Activated T-cell treated with anti-CD3 and anti-CD28 coated beads for 48 hours (primary cell): ENCODE results near the gene ZNF584.

Source experiments
- DNase-seq: peaks from one replicate; pipeline ENCODE4 v3.0.0-alpha.2; 2020; ENCODE audit warnings: low read depth

ZNF584 gene

GRCh38 chr19:58385891-58386575, 22.4 kb upstream of the ZNF584 start:
- no peak for DNase-seq

- peak; percentile 93 for DNase-seq
These were observed 21.7 kb upstream of the ZNF584 start, which contains the start of gene RPS5 for GRCh38 chr19:58386576-58387337. RPS5 (plus strand) TSS chr19:58387269; CDS start chr19:58388138, 869 bp downstream.

- no peak for DNase-seq
These were observed 20.9 kb upstream of the ZNF584 start for GRCh38 chr19:58387338-58388174.

GRCh38 chr19:58388175-58388526, 20.3 kb upstream of the ZNF584 start:
- DNase-seq = no peak

- no peak for DNase-seq
These were observed 15.3 kb upstream of the ZNF584 start for GRCh38 chr19:58392945-58393724.

DNA sequence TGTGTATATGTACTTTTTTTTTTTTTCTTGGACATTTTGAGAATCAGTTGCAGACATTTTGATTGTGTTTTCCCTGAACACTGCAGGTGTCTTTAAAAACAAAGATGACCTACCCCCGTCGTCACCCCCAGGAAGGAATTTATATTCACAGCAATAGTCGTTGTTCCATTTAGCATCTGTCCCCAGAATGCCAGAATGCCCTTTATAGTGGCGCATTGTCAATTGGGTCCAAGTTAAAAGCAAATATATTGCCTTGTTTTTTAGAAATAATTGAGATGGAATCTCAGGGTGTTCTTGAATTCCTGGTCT, 14.8 kb upstream of the ZNF584 start:
- no peak for DNase-seq

- no peak for DNase-seq
These were observed 13.6 kb upstream of the ZNF584 start for GRCh38 chr19:58394821-58395219.

GRCh38 chr19:58395220-58395978, 13.1 kb upstream of the ZNF584 start, which contains the start of gene RNF225:
RNF225 (plus strand) TSS chr19:58395656; CDS start chr19:58396090, 434 bp downstream.
- DNase-seq = no peak

DNA sequence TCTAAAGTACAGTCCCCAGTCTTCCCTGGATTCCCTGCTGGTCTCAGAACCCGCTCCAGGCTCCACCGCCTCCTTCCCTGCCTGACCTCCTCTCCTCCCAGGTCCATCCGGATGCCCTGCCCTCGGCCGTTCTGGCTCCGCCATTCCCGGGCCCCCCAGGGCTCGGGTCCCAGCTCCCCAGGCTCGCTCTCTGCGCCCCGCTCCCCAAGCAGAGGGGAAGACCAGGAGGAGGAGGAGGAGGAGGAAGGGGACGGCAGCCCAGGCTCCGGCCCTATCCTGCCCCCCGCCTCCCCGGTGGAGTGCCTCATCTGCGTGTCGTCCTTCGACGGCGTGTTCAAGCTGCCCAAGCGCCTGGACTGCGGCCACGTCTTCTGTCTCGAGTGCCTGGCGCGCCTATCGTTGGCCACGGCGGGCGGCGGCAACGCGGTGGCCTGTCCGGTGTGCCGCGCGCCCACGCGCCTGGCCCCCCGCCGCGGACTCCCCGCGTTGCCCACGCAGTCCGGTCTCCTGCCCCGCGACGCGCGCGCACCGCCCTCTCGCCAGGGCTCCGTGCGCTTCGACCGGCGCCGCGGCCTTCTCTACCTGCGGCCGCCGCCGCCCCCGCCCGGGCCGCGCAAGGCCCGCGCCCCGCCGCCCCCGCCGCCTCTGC, 12.3 kb upstream of the ZNF584 start:
- no peak for DNase-seq

DNA sequence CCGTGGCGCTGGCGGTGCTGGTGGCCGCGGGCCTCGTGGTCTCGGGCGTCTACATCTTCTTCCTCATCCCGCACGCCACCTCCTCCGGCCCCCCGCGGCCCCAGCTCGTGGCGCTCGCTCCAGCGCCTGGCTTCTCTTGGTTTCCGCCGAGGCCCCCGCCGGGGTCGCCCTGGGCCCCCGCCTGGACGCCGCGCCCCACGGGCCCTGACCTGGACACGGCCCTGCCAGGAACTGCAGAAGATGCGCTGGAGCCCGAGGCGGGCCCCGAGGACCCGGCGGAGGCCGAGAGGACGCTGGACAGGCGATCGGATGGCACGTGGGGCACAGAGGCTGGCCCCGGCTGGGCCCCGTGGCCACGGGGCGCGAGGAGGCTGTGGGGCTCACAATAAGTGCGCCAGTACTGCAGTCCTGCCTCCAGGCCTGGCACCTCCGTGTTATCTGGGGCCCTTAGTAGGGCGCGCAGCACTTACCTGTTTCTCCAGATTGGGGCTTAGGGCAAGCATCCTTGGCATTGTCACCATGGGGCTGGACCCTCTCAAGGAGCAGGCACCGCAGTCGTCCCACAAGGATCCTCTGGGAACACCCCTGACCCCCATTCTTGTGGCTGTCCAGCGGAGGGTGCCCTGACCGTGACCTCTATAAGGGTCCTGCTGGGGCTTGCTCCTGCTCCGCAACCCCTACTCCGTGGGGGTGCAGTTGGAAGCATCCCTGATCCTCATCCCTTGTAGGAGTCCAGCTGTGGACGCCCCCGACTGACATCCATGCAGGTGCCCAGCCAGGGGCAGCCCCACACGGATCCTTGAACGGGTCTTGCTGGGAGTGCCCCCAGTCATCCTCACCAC, 11.5 kb upstream of the ZNF584 start:
- DNase-seq = no peak

- DNase-seq = no peak
These were observed 10.9 kb upstream of the ZNF584 start for GRCh38 chr19:58397533-58398037.

DNA sequence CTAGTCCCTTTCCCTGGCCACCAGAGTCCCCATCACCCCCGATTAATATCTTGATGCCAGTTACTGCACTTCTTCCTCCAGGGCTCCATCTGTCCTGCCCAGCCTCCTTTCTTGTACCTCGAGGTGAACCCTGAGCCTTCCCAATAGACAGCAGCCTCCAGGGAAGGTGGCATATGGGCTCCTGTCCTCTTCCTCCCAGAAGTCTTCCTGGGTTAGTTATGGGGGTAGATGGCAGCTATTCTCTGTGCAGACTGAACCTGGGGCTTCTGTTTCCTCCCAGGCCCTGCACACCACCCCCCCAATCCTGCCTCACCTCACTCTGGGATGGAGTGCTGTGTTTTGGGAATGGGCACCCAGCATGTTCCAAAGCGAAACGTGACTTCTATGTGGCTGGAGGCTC, 10.4 kb upstream of the ZNF584 start:
- DNase-seq = no peak

- DNase-seq = no peak
These were observed 9.9 kb upstream of the ZNF584 start for GRCh38 chr19:58398545-58398944.

DNA sequence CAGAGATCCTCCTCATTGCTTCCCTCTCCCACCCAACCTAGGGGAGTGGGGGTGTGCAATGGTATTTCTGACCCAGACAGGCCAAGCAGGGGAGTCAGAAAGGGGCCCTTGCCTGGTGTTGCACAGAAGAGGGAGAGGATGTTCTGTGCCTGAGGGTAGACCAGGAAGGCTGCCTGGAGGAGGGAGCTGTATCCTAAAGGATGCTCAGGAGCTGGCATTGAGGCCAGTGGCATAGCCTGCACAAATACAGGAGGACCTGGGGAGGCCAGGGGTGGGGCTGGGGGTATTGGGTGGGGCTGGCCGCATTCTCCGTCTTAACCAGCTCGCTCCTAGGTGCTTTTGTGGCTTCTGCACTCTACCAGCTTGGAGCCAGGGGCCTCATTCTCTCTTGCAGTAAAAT, 8.5 kb upstream of the ZNF584 start:
- DNase-seq = no peak

- no peak for DNase-seq
These were observed 8.0 kb upstream of the ZNF584 start for GRCh38 chr19:58400316-58400915.

- DNase-seq = peak; percentile 97
These were observed 7.3 kb upstream of the ZNF584 start for GRCh38 chr19:58400916-58401839.

DNA sequence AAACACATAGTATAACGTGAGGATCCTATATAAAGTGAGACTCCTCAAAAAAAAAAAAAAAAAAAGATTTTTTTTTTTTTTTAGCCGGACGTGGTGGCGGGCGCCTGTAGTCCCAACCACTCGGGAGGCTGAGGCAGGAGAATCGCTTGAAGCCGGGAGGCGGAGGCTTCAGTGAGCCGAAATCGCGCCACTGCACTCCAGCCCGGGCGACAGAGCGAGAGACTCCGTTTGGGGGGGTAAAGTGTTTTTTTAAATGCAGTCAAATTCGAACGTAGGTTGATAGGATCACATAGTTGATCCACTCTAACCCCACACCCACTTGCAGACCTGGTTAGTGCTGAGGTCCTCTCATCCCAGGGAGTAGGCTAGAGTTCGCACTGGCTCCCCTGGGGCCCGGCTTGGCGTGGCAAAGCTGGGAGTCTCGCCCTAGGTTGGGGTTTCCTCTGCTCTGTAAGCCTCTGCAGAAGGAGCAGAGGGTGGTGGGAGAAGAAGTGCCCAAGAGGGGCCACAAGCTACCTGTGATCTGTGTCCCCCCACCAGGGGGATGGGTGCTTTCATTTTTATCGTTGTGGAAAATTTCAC, 6.5 kb upstream of the ZNF584 start:
- no peak for DNase-seq
